GM19238 (cell line): ENCODE measurements around the gene LRRC8E.

Experiments used
- DNase-seq: peaks from one replicate; pipeline ENCODE4 v3.0.0; 2011; ENCODE audit warnings: low spot score; ENCODE audit not compliant: insufficient read length

Gene LRRC8E

DNA sequence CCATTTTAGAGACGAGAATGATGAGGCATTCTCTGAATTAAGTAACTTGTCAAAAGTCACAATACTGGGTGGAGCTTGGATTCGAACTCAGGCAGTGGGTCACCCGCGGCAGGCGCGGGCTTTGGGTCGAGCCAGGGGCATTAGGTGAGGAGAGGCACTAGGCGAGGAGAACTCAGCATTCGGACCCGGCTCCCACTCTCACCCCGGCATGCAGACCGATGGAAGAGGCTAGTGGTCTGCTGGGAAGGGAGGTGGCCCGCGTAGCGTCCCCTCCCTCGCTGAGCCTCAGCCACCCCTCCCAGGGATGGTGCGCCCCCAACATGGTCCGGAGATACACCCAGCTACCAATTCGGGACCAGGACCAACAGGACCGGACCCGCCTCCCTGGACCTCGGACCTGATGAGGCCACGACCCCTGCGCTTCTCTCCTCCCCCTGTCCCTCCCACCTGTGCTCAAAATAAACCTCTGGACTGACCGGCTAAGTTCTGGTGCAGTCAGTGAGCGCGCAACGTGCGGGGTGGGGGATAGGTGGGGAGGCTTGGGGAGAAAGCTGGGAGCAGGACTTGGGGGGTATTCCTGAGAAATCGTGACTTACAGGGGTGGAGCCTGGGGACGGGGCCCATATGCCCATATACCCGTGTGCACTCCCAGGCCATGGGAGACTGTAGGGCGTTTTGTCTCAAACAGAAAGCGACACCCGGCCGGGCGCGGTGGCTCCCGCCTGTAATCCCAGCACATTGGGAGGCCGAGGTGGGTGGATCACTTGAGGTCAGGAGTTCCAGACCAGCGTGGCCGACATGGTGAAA lies 30.5 kb downstream of the LRRC8E start:
- no peak for DNase-seq

DNA sequence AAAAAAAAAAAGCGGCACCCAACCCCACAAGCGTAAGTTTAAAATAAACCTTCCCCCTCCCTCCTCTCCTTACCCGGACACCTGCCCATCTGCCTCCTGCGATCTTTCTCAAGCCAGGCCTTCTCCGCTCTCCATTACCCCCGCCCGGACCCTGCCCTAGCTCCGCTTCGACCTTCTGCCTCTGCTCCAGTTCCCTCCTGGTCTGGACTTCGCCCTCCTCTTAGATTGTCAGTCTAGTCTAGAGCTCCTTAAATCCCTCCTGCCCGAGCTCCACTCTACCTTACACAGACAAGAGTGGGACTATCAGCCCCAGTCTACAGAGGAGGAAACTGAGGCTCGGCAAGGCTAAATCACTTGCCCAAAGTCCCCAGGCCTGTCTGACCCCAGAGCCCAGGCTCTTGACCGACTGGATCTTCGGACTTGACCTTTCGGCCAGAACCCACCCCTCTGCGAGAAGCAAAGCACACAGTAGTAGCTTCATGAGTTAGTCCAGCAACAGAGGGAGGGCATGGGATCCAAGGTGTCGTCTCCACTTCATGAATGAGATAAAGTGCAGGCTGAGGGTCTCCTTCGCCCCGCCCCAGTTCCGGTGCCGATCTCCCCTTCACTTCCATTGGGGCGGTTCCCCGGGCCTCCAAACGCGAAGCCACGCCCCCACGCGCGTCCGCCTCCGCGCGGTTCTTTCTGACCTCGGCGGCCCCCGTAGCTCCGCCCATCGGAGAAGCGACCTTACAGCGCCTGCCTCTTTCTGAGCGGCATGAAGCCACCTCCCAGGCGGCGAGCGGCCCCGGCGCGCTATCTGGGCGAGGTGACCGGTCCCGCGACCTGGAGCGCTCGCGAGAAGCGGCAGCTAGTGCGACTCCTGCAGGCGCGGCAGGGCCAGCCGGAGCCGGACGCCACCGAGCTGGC lies 31.6 kb downstream of the LRRC8E start, which contains the start of gene SNAPC2:
SNAPC2 (plus strand) TSS at position 729 of the 909 bp plus-strand sequence; CDS start at position 758, 29 bp downstream.
- DNase-seq = peak; percentile 97

DNA sequence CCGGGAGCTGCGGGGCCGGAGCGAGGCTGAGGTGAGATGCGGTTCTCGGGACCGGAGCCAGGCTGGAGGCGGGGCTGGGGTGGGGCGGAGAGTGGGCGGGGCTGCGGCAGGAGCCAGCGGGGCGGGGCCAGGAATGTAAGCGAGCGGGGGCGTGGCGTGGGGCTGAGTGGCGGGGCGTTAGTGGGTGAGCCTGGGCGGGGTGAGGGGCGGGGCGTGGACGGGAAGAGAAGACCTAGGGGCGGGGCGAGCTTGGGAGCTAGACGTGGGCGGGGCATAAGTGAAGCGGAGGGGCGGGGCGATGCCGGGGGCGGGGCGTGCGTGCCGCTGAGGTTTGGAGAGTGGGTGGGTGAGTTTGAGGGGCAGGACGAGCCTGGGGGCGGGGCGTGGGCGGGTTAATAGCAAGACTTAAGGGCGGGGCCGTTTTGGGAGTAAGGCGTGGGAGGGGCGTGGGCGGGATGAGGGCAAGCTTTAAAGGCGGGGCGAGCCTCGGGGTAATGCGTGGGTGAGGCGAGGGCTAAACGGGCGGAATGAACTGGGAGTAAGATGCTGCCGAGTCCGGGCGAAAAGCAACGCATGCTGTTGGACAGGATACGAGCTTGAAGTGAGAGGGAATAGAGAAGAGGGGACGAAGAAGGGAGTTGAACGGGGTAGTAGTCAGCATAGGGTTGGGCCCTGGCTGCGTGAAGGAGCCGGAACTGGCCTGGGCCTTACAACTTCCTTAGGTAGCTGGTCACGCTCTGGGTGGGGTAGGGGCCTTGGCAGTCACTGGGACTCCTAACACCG lies 32.4 kb downstream of the LRRC8E start:
- peak; percentile 92 for DNase-seq

DNA sequence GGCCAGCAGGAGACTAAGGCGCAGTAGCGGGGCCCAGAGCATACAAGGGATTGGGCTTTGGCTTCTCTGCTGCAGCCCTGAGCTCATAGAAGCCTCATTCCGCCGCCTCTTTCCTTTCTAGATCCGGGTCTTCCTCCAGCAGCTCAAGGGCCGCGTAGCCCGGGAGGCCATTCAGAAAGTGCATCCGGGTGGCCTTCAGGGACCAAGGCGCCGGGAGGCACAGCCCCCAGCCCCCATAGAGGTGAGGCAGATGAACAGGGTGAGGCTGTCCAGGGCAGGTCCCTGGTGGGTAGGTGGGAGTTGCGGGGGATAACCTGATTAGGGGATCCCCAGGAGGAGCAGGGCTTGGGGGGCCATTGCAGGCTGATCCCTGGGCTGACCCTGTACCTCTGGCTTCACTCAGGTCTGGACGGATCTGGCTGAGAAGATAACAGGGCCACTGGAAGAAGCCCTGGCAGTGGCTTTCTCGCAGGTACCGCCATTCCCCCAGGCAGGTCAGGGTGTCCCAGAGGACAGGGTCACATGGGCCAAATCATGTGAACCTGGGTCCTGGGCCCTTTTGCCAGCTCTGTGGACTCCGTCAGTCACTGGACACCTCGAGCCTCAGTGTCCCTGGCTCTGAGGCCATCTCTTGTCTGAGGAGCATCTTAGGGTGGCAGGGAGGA lies 33.1 kb downstream of the LRRC8E start:
- no peak for DNase-seq

DNA sequence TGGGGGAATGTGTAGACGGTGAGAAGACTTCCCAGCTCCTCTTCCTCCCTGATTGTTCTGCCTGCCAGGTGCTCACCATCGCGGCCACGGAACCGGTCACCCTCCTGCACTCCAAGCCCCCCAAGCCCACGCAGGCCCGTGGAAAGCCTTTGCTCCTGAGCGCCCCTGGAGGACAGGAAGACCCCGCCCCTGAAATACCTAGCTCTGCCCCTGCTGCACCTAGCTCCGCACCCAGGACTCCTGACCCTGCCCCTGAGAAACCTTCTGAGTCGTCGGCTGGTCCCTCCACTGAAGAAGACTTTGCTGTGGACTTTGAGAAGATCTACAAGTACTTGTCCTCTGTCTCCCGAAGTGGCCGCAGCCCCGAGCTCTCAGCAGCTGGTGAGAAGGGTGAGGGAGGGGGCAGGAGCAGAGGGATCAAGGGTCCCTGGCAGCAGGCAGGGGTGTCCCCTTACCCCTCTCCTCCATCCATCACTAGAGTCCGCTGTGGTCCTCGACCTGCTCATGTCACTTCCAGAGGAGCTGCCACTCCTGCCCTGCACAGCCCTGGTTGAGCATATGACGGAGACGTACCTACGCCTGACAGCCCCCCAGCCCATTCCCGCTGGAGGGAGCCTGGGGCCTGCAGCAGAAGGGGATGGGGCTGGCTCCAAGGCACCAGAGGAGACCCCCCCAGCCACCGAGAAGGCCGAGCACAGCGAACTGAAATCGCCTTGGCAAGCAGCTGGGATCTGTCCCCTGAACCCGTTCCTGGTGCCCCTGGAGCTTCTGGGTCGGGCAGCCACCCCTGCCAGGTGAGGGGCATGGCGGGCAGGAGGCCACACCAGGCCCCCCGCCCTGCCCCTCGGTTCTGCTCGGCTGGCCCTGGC lies 33.9 kb downstream of the LRRC8E start:
- DNase-seq = no peak

DNA sequence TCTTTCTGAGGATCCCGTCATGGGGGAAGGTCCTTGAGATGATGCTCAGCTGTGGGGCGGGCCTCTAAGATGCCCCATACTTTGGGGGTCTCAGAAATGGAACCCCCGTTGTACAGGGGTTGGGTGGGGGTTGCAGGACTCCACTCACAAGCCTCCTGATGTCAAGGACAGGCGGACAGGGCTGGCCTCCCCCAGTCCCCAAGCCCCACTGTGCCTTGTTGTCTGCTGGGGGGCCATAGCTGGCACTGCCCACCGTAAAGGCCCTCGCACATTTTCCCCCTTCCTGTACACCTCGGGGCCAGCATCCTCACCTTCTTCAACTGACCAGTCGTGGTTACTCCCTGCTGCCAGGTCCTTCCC lies 34.5 kb downstream of the LRRC8E start:
- DNase-seq = no peak

DNA sequence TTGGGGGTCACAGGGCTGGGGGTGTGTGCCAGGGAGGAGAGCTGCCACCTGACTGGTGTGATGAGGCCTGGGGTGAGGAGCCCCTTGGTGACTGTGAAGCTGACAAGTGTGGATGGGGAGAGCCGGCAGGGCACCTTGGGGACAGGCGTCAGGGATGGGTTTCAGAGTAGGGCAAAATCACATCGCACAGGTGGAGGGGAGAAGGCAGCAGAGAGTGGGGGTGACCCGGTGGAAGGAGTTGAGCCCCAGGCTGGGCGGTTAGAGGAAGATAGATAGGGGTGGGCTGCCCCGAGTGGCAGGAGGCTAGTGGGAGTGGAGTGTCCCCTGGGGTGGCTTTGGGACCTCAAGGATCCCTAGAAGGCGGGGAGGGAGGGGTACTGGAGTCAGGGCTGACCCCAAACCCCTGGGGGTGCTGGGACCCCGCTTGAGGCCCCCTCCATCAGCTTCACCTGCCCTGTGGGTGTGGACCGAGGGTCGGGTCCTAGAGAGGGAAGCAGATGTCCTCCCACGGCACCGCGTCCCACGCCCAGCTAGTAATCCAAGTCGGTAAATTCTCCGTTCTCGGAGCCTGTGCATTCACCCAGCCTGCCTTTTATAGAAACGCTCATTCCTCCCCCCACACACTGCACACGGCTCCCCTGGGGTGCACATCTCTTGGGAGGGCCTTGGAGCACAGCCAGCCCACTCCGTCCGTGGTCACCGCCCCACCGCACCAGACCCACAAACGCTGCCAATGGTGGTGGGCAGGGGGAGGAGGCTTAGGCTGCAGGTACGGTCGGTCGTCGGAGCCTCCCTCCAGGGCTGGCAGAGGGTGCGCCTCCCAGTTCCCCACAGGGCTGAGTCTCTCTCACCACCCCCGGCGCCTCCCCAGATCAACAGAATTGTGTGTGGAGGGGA lies 35.2 kb downstream of the LRRC8E start:
- DNase-seq = no peak

DNA sequence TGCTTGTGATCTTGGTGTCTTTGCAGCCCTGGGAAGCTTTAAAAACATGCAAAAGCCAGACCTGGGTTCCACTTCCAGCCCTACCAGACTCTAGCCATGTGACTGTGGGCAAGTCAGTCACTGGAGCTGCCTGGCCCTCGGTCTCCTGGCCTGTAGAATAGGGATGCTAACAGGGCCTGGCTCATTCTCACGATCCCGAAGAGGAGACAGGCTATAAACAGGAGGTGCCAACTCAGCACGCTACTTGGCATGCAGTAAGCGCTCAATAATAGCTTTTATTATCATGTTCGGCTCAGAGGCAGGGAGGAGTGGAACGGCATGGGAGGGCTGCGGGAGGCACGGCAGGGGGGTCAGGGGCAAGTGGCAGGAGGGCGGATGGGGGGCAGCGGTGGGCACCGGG lies 35.9 kb downstream of the LRRC8E start:
- DNase-seq = no peak

DNA sequence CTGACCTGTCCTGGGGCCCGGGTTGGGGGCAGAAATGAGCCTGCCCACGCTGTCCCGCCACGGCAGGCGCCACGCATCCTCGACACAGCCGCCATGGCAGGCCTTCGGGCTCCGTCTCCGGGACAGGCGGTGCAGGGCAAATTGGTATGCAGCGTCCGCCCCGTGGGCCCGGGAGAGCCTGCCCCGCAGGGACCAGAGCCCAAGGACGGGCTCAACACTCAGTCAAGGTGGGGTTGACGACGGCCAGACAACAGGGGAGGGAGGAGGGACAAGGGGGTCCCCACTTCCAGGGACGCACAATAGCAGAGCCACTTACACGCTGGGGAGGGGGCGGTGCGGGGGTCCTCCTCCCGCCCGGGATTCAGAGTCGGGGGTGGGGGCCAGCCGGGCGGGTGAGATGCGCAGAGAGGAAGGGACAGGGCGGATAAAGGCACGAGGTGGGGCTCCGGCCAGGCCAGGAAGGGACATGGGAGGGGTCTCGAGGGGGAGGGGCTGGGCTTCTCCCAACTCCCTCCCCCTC lies 36.4 kb downstream of the LRRC8E start:
- DNase-seq = no peak

DNA sequence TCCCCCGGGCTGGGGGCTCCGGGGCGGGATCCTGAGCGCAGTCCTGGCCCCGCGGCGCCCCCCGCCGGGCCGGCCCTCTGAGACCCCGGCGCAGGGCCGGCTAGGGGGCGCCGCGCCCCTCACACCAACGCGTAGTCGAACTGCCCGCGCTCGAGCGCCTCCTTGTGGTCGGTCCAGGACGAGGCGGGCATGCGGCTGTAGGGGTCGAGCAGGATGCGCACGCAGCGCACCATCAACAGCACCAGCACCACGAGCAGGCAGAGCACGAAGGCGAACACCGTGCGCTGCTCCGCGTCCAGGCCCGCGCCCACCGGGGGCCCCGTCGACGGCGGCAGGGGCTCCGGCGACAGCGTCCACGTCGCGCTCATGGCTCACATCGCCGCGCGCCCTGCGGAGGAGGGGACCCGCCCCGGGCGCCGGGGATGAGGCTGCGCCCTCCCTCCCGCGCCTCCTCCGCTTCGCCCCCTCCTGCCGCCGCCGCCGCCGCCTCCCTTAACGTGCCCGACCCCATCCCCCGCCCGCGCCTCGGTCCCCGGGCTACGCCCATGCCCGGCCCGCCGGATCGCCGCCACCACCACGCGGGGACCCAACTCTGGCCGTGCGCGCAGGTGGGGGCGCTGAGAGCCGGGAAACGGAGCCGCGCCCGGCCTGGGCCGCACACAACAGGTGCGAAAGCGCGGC lies 37.0 kb downstream of the LRRC8E start:
- peak; percentile 92 for DNase-seq

DNA sequence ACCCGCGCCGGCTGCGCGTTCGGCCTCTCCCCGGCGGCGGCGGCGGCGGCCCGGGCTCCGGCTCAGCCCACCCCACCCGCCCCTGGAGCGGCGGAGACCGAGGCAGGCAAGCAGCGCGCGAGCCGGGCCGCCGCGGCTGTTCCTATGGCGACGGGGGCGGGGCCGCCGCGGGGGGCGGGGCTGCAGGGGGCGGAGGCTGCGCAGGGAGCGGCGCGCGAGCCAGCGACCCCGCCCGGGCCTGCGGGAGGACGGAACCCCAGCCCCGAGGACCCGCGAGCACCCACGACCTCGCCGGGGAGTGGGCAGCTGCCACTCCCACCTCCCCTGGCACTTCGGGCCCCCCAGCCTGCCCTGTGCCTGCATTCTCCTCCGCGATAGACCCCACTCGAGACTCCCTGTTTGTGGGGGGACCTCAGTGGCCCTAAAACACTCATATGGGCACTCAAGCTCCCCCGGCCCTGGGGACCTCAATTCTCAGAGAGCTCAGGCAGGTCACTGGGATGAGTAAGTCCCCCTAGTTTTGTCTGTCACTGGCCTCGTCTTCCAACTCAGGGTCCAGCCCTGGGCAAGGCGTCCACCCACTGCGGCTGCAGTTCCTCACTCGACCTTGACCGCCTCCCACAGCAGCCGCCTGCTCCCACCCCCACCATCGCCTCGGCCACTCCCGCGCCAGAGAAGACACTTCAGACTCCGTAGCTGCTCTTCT lies 37.9 kb downstream of the LRRC8E start, which contains the start of gene CTXN1:
CTXN1 (minus strand) TSS at position 115 of the 706 bp plus-strand sequence. CDS start 597 bp downstream, outside the sequence.
- peak; percentile 81 for DNase-seq

DNA sequence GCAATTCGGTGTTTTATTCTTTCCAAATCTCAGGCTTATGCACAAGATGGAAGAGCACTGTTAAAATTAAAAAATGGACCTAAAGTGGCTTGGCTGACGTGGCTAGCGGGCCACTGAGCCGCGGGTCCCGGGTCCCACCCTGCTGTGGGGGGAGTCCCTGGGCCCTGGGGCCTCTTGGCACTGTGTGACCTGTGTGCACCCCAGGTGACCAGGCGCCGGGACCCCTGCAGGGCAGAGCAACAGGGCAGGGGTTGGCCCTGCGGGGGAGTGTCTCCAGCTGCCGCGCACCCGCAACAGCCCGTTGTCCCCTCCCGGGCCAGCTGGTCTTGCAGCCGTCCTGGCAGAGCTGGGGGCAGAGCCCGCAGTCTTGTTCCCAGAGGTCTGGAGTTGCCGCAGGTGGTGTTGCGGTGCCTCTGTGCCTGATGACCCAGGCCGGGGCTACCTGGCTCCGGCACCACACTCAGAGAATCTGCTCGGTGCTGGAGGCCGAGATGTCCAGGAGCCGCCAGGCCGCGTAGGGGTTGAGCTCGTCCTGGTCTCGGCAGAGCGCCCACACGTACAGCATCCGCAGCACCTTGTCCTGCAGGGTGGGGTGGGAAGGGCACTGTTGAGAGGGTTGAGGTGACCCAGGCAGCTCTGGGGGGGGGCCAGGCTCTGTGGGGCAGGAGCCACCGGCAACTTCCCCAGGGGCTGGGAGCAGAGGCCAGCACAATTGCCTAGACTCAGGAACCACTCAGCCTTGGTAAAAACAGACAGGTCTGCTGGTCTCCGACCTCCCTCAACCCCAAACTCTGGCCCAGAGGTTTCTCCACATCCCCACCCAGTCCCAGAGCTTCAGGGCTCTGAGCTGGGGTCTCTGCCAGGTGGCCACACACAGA lies 38.7 kb downstream of the LRRC8E start:
- DNase-seq = no peak

DNA sequence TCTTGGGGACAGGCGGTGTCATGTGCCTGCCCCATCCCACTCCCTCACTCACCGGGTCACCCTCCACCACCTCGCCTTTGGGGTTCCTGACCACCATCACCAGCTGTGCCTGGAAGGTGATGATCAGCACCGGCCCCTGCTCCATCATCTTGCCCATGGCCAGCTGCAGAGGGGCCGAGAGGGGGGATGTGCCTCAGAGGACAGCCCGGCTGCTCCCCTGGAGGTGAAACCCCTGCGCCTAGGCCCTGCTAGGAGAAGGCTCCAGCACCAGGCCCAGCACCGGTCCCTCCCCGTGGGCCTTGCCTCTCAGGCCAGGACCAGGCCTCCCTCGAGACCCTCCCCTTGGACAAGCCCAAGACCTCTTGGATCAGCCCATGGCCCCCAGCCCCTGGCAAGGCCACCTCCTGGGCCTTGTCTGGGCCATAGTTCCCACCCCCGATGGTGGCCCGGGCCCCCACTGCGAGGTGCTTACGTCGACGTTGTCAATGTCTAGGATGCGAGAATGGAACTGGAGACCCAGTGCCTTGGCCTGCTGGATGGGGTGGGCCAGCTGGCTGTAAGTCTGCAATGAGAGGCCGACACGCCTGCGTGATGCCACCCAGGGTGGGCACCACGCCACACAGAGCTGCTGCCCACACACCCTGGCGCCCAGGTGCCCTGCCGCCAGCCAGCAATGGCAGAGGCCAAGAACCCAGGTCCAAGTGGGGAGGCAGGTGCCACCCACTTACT lies 39.5 kb downstream of the LRRC8E start:
- no peak for DNase-seq

DNA sequence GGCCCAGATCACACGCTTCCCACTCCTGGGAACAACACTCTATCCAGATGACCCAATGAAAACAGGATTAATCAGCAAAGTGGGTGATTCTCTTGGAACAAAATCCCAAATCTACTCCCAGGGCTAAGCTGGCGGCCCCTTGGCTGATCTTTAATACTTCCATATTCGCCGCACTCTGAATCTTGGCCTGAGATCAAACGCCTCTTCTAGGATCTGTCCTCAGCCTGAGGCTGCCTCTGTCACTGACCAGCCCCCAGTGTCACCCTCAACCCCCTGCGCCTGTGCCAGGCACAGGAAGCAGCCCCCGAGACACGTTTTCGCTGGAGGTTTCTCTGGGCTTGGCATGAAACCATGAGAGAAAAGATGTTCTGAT lies 40.0 kb downstream of the LRRC8E start:
- no peak for DNase-seq

DNA sequence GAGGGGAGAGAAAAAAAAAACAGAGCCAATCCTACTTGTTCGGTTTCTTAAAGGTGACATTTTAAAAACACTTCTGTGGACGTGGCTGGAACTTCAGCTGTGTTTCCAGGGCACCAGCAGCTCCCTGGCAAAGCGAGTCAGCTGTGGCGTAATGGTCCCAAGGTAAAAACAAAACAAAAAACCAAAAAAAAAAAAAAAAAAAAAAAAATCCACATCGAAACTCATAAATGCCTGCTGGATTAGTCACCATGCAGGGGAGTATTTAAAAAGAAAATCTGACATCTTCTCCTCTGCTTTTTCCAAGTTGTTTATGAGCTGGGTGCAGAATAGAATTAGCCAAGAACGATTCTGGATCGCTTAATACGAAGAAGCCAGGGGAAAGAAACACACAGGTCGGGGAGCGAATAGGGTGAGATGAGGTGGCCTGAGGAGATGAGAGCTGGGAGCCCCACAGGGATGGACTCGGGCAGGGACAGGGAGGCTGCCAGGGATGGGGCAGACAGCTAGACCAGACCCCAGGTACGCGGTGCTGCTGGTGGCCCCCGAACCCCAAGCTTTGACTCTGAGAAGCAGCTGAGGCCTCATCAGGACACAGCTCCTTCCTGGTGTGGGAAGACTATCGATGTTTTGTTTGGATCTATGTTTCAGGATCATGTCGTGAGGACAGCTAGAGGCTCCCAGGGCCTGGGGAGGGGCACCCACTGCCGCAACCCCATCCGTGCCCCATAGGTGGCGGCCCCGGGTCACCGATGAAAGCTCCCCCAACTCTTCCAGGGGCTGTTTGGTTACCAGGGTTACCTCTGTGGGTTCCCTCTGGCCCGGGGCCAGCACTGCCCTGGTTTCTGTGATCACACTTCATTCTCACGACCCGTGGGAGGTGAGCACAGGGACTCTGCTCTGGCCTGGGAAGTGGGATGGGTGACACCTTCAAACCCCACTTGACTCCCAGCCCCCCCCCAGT lies 40.7 kb downstream of the LRRC8E start:
- no peak for DNase-seq
